Vagina (tissue), 2 donors: ENCODE measurements around the gene MKRN2.

Source experiments
- POLR2A ChIP-seq, 2 donors: fragments of 450-650 bp; IDR thresholded peaks; one replicate each; pipeline ENCODE4 v1.6.1; 2017; ENCODE audit warnings: antibody characterized with exemption in 2 of 2, mild to moderate bottlenecking in 2 of 2, moderate library complexity in 2 of 2
- TF ChIP-seq, protein P1 (sequence below), 3 experiments: fragments of 450-650 bp in 2 of 3; fragments of 200-600 bp in 1 of 3; sonication (generic) in 1 of 3; IDR thresholded peaks; one replicate each; pipeline ENCODE4 v1.5.1; 2017 to 2019; ENCODE audit warnings: antibody characterized with exemption in 3 of 3, mild to moderate bottlenecking in 2 of 3, moderate library complexity in 2 of 3

DNA sequence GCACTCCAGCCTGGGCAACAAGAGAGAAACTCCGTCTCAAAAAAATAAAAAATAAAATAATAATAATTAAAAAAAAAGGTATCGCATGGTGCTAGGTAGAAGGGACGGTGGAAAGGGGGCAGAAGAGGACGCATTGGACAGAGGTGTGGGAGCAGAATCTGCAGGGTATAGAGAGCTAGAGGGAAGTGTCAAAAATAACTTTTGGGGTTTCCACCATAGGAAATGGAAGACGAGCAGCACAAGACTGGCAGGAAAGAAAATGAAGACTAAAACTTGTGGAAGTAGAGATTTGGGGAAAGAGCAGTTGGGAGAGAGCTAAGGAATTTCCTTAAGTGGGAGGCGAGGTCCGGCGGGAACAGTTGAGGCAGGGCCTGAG, 585 bp upstream of the MKRN2 start:
- TF ChIP-seq, protein P1, sequence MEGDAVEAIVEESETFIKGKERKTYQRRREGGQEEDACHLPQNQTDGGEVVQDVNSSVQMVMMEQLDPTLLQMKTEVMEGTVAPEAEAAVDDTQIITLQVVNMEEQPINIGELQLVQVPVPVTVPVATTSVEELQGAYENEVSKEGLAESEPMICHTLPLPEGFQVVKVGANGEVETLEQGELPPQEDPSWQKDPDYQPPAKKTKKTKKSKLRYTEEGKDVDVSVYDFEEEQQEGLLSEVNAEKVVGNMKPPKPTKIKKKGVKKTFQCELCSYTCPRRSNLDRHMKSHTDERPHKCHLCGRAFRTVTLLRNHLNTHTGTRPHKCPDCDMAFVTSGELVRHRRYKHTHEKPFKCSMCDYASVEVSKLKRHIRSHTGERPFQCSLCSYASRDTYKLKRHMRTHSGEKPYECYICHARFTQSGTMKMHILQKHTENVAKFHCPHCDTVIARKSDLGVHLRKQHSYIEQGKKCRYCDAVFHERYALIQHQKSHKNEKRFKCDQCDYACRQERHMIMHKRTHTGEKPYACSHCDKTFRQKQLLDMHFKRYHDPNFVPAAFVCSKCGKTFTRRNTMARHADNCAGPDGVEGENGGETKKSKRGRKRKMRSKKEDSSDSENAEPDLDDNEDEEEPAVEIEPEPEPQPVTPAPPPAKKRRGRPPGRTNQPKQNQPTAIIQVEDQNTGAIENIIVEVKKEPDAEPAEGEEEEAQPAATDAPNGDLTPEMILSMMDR (IDR thresholded peaks at IDR 0.05), result no peak
- TF ChIP-seq POLR2A (IDR thresholded peaks at IDR 0.05), result no peak
